Natural killer cell (primary cell): ENCODE measurements around the gene MESP1. TPM values are rescaled to one million over a fixed set of nuclear protein-coding genes. Genes with fewer than 3 reads are reported as not detected.

Experiments
- ATAC-seq, 3 donors: fragments of 150-1000 bp in 2 of 3; fragments of 200-7000 bp in 1 of 3; cut with Tn5 transposase; 1 replicate in 1 of 3; 2 replicates in 2 of 3; pipeline ENCODE4 v1.10.0; 2021; ENCODE audit warnings: mild to moderate bottlenecking in 2 of 3, moderate library complexity in 2 of 3
- DNase-seq, 2 donors: peaks; one replicate each; pipeline versions ENCODE4 v3.0.0 to v3.0.0-alpha.2; 2013 to 2021; ENCODE audit warnings: mixed read lengths in 1 of 2
- H3K27ac ChIP-seq: one replicate; pipeline ENCODE4 v1.5.1; 2013; ENCODE audit warnings: mild to moderate bottlenecking, low read length
- H3K27me3 ChIP-seq: one replicate; pipeline ENCODE4 v1.6.1; 2013; ENCODE audit warnings: low read length; ENCODE audit not compliant: control insufficient read depth, insufficient read depth
- H3K36me3 ChIP-seq: one replicate; pipeline ENCODE4 v1.6.1; 2013; ENCODE audit warnings: low read length; ENCODE audit not compliant: control insufficient read depth, insufficient read depth
- H3K4me1 ChIP-seq: one replicate; pipeline ENCODE4 v1.6.1; 2013; ENCODE audit warnings: low read length; ENCODE audit not compliant: control insufficient read depth, insufficient read depth
- H3K4me3 ChIP-seq: one replicate; pipeline ENCODE4 v1.5.1; 2013; ENCODE audit warnings: low read length
- H3K9me3 ChIP-seq: one replicate; pipeline ENCODE4 v1.6.1; 2013; ENCODE audit warnings: low read length; ENCODE audit not compliant: control insufficient read depth, insufficient read depth
- H3K27ac Mint-ChIP-seq, 2 donors: one replicate each; pipeline ENCODE4 v1.8.0; 2022; ENCODE audit warnings: mild to moderate bottlenecking in 2 of 2, mixed read lengths in 2 of 2, moderate library complexity in 1 of 2
- H3K27me3 Mint-ChIP-seq, 2 donors: one replicate each; pipeline ENCODE4 v1.8.0; 2022; ENCODE audit warnings: low read depth in 2 of 2, mixed read lengths in 2 of 2
- H3K36me3 Mint-ChIP-seq: one replicate; pipeline ENCODE4 v1.8.0; 2022; ENCODE audit warnings: mixed read lengths
- H3K4me1 Mint-ChIP-seq, 2 donors: one replicate each; pipeline ENCODE4 v1.8.0; 2022; ENCODE audit warnings: mixed read lengths in 2 of 2
- H3K4me3 Mint-ChIP-seq: one replicate; pipeline ENCODE4 v1.8.0; 2022; ENCODE audit warnings: mild to moderate bottlenecking, moderate library complexity, mixed read lengths
- H3K9me3 Mint-ChIP-seq, 2 donors: one replicate each; pipeline ENCODE4 v1.8.0; 2022; ENCODE audit warnings: mixed read lengths in 2 of 2
- CTCF ChIP-seq: fragments of 200-600 bp; IDR thresholded peaks from one replicate; pipeline ENCODE4 v1.8.0; 2022; ENCODE audit warnings: antibody characterized with exemption
- WGBS: methylation state at CpG from one replicate; pipeline ENCODE4 v1.1.7; 2013; ENCODE audit warnings: missing lambda C conversion rate; ENCODE audit not compliant: insufficient coverage; 5-methylcytosine and 5-hydroxymethylcytosine counted together
- intact Hi-C: fragments of 100-400 bp; cut with micrococcal nuclease; formaldehyde crosslinking; loops from one replicate; pipeline ENCODE4 v1.14.2; 2022
- total RNA-seq, 4 donors: library from RNA; stranded (reverse); fragments of 120-200 nt in 1 of 4; gene quantifications; one replicate each; pipeline versions ENCODE4 v1.2.3 to v1.2.4, GENCODE V29; 2013 to 2022

Gene MESP1
- total RNA-seq, 3 donors from 2014 or later (not counting 1 experiment from before 2014, with no cell fraction given), result 0.45 to 2.9 (median 2.5) TPM

GRCh38 chr15:89745131-89745530, 5.9 kb downstream of the MESP1 start:
- 92% methylated on average over 13 of the region's 13 CpGs for WGBS
- no peak overlapping the region for H3K4me3 Mint-ChIP-seq
- intact Hi-C loops, result no loop called here
- no peaks in the 10 kb centered on the region for H3K36me3 ChIP-seq
- H3K27ac Mint-ChIP-seq, result no peak overlapping the region
- TF ChIP-seq CTCF, result no peak
- DNase-seq, result no peak
- peaks cover 2% of the 10 kb centered on the region for H3K27me3 ChIP-seq
- H3K9me3 Mint-ChIP-seq, result no peaks in the 10 kb centered on the region
- no peaks in the 10 kb centered on the region for H3K27me3 Mint-ChIP-seq
- ATAC-seq, result no peak
- no peaks in the 10 kb centered on the region for H3K36me3 Mint-ChIP-seq
- H3K9me3 ChIP-seq, result no peaks in the 10 kb centered on the region
- no peak overlapping the region for H3K27ac ChIP-seq
- H3K4me1 ChIP-seq, result peaks cover 11% of the 10 kb centered on the region
- H3K4me3 ChIP-seq, result no peak overlapping the region
- H3K4me1 Mint-ChIP-seq, result peaks cover 0 to 6% of the 10 kb centered on the region in 2 donors

GRCh38 chr15:89743594-89743993, 7.5 kb downstream of the MESP1 start:
- Histone ChIP-seq H3K9me3 (no peaks in the 10 kb centered on the region), H3K27ac (no peak overlapping the region), H3K4me1 (peaks cover 7% of the 10 kb centered on the region), H3K4me3 (no peak overlapping the region), H3K27me3 (no peaks in the 10 kb centered on the region), H3K36me3 (no peaks in the 10 kb centered on the region)
- Mint-ChIP-seq H3K27me3 (no peaks in the 10 kb centered on the region), H3K4me3 (no peak overlapping the region), H3K4me1 (peaks cover 0 to 4% of the 10 kb centered on the region in 2 donors), H3K9me3 (no peaks in the 10 kb centered on the region), H3K36me3 (no peaks in the 10 kb centered on the region), H3K27ac (no peak overlapping the region)
- 88% methylated on average over 7 of the region's 8 CpGs for WGBS
- no peak for ATAC-seq
- no peak for TF ChIP-seq CTCF
- intact Hi-C loops, result loop anchor here (5.0 kb wide), 1 partner anchor 329 kb away; no protein-coding TSS in a partner anchor
- no peak for DNase-seq

- H3K9me3 ChIP-seq, result no peaks in the 10 kb centered on the region
- H3K4me1 ChIP-seq, result peaks cover 7% of the 10 kb centered on the region
- no peaks in the 10 kb centered on the region for H3K36me3 Mint-ChIP-seq
- no peak overlapping the region for H3K27ac Mint-ChIP-seq
- no peak overlapping the region for H3K27ac ChIP-seq
- H3K9me3 Mint-ChIP-seq, result no peaks in the 10 kb centered on the region
- H3K36me3 ChIP-seq, result no peaks in the 10 kb centered on the region
- 83% methylated on average over 8 of the region's 8 CpGs for WGBS
- TF ChIP-seq CTCF, result no peak
- no peaks in the 10 kb centered on the region for H3K27me3 ChIP-seq
- no peak for DNase-seq
- peaks cover 0 to 4% of the 10 kb centered on the region in 2 donors for H3K4me1 Mint-ChIP-seq
- H3K4me3 ChIP-seq, result no peak overlapping the region
- intact Hi-C loops, result loop anchor here (5.0 kb wide), 1 partner anchor 329 kb away; no protein-coding TSS in a partner anchor
- H3K27me3 Mint-ChIP-seq, result no peaks in the 10 kb centered on the region
- ATAC-seq, result no peak
- no peak overlapping the region for H3K4me3 Mint-ChIP-seq
These were observed 8.0 kb downstream of the MESP1 start for GRCh38 chr15:89743011-89743410.

GRCh38 chr15:89740137-89740536, 10.9 kb downstream of the MESP1 start:
- Mint-ChIP-seq H3K36me3 (no peaks in the 10 kb centered on the region), H3K4me1 (peaks cover 0 to 4% of the 10 kb centered on the region in 2 donors), H3K27me3 (peaks cover 7 to 9% of the 10 kb centered on the region in 2 donors), H3K27ac (no peak overlapping the region), H3K4me3 (no peak overlapping the region), H3K9me3 (no peaks in the 10 kb centered on the region)
- intact Hi-C loops, result loop anchor here (1.0 to 5.0 kb wide), 4 partner anchors 10 to 347 kb away; no protein-coding TSS in a partner anchor
- no peaks in the 10 kb centered on the region for H3K36me3 ChIP-seq
- DNase-seq, result peak; percentile 41 to 84
- 3% methylated on average over 8 of the region's 8 CpGs for WGBS
- no peaks in the 10 kb centered on the region for H3K9me3 ChIP-seq
- no peak overlapping the region for H3K27ac ChIP-seq
- H3K4me3 ChIP-seq, result no peak overlapping the region
- ATAC-seq, result peak; percentile 78 to 93 (median 87)
- H3K4me1 ChIP-seq, result peaks cover 3% of the 10 kb centered on the region
- TF ChIP-seq CTCF, result peak; percentile 95
- no peaks in the 10 kb centered on the region for H3K27me3 ChIP-seq
